Panc1 (cell line): ENCODE measurements around the gene PCSK5.

ENCODE experiments used
- CTCF ChIP-seq: fragments of 450-650 bp; IDR thresholded peaks from 2 replicates; pipeline ENCODE4 v1.5.1; 2017; ENCODE audit warnings: mild to moderate bottlenecking
- POLR2AphosphoS5 ChIP-seq: IDR thresholded peaks from 2 replicates; pipeline ENCODE4 v1.6.1; 2012; ENCODE audit warnings: mild to moderate bottlenecking, low read depth, low read length, moderate library complexity
- REST ChIP-seq, 2 experiments: IDR thresholded peaks; 2 replicates each; pipeline ENCODE4 v1.6.1; 2011 to 2012; ENCODE audit warnings: low read depth in 2 of 2, control low read depth in 1 of 2, low read length in 1 of 2, mild to moderate bottlenecking in 1 of 2, moderate library complexity in 1 of 2; ENCODE audit not compliant: insufficient read depth in 1 of 2

GRCh38 chr9:75962662-75963036 is 72.2 kb downstream of the PCSK5 start:
- TF ChIP-seq CTCF (no peak), REST (IDR thresholded peaks at IDR 0.05; ENCODE audit: insufficient read depth in 1 of 2, low read depth in 2 of 2, low read length in 1 of 2) (no peak), POLR2AphosphoS5 (no peak)
